HL-60 (cell line): ENCODE data around the gene E4F1.
A peak's percentile ranks its signal among the peaks of the same experiment; 100 is the strongest.
"Not testable (repeated sequence)": the region's sequence is repeated elsewhere in the genome, so short reads cannot be mapped to it uniquely, and the experiment has no call there.

Experiments
- DNase-seq, 2 experiments: peaks; one replicate each; pipeline ENCODE4 v3.0.0-alpha.2; 2010 to 2020; ENCODE audit warnings: low read depth in 1 of 2, low spot score in 1 of 2
- H3K27ac ChIP-seq: fragments of 250-450 bp; sonication (Bioruptor Pico); replicated peaks from 2 replicates; pipeline ENCODE4 v1.5.1; 2020; ENCODE audit warnings: mild to moderate bottlenecking, moderate library complexity
- H3K27me3 ChIP-seq: fragments of 250-450 bp; sonication (Bioruptor Pico); 2 replicates; pipeline ENCODE4 v1.5.1; 2021; ENCODE audit warnings: mild to moderate bottlenecking, moderate library complexity; ENCODE audit not compliant: insufficient read depth, poor library complexity, severe bottlenecking
- H3K4me3 ChIP-seq: replicated peaks from 2 replicates; pipeline ENCODE4 v1.5.1; 2011; ENCODE audit warnings: mild to moderate bottlenecking, control low read depth, low read length; ENCODE audit not compliant: insufficient read depth
- GABPA ChIP-seq: IDR thresholded peaks from 2 replicates; pipeline ENCODE4 v1.6.1; 2012; ENCODE audit warnings: low read depth
- POLR2AphosphoS5 ChIP-seq: IDR thresholded peaks from 2 replicates; pipeline ENCODE4 v1.6.1; 2012; ENCODE audit warnings: low read depth
- SPI1 ChIP-seq: IDR thresholded peaks from 2 replicates; pipeline ENCODE4 v1.6.1; 2012; ENCODE audit warnings: low read depth, mild to moderate bottlenecking, borderline replicate concordance
- TF ChIP-seq, protein P1 (sequence below): IDR thresholded peaks from 2 replicates; pipeline ENCODE4 v1.6.1; 2012; ENCODE audit warnings: low read depth; ENCODE audit not compliant: insufficient replicate concordance
- TF ChIP-seq, protein P2 (sequence below): IDR thresholded peaks from one replicate; pipeline ENCODE4 v1.5.1; 2011; ENCODE audit warnings: low read length, control low read depth, inconsistent platforms; ENCODE audit not compliant: insufficient read depth

The E4F1 gene

GRCh38 chr16:2260250-2260649 lies 36.9 kb downstream of the E4F1 start:
- no peaks in the 10 kb centered on the region for H3K27me3 ChIP-seq
- no peak for DNase-seq
- TF ChIP-seq, protein P1, sequence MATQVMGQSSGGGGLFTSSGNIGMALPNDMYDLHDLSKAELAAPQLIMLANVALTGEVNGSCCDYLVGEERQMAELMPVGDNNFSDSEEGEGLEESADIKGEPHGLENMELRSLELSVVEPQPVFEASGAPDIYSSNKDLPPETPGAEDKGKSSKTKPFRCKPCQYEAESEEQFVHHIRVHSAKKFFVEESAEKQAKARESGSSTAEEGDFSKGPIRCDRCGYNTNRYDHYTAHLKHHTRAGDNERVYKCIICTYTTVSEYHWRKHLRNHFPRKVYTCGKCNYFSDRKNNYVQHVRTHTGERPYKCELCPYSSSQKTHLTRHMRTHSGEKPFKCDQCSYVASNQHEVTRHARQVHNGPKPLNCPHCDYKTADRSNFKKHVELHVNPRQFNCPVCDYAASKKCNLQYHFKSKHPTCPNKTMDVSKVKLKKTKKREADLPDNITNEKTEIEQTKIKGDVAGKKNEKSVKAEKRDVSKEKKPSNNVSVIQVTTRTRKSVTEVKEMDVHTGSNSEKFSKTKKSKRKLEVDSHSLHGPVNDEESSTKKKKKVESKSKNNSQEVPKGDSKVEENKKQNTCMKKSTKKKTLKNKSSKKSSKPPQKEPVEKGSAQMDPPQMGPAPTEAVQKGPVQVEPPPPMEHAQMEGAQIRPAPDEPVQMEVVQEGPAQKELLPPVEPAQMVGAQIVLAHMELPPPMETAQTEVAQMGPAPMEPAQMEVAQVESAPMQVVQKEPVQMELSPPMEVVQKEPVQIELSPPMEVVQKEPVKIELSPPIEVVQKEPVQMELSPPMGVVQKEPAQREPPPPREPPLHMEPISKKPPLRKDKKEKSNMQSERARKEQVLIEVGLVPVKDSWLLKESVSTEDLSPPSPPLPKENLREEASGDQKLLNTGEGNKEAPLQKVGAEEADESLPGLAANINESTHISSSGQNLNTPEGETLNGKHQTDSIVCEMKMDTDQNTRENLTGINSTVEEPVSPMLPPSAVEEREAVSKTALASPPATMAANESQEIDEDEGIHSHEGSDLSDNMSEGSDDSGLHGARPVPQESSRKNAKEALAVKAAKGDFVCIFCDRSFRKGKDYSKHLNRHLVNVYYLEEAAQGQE = no peak
- TF ChIP-seq POLR2AphosphoS5 (no peak), GABPA (no peak), SPI1 (no peak)
- TF ChIP-seq, protein P2, sequence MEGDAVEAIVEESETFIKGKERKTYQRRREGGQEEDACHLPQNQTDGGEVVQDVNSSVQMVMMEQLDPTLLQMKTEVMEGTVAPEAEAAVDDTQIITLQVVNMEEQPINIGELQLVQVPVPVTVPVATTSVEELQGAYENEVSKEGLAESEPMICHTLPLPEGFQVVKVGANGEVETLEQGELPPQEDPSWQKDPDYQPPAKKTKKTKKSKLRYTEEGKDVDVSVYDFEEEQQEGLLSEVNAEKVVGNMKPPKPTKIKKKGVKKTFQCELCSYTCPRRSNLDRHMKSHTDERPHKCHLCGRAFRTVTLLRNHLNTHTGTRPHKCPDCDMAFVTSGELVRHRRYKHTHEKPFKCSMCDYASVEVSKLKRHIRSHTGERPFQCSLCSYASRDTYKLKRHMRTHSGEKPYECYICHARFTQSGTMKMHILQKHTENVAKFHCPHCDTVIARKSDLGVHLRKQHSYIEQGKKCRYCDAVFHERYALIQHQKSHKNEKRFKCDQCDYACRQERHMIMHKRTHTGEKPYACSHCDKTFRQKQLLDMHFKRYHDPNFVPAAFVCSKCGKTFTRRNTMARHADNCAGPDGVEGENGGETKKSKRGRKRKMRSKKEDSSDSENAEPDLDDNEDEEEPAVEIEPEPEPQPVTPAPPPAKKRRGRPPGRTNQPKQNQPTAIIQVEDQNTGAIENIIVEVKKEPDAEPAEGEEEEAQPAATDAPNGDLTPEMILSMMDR = no peak
- H3K4me3 ChIP-seq = no peak overlapping the region
- no peak overlapping the region for H3K27ac ChIP-seq

- H3K27me3 ChIP-seq, DNase-seq, H3K27ac ChIP-seq, H3K4me3 ChIP-seq: not testable (repeated sequence)
Measured at GRCh38 chr16:2263026-2263425, 39.6 kb downstream of the E4F1 start.

GRCh38 chr16:2266887-2267286 lies 43.5 kb downstream of the E4F1 start:
- peak overlapping the region; percentile 88 for H3K4me3 ChIP-seq
- peak overlapping the region; percentile 97 for H3K27ac ChIP-seq
- DNase-seq, H3K27me3 ChIP-seq: not testable (repeated sequence)

GRCh38 chr16:2267505-2267912 lies 44.1 kb downstream of the E4F1 start:
- Histone ChIP-seq H3K27ac (peak overlapping the region; percentile 97), H3K4me3 (peak overlapping the region; percentile 88)
- peak; percentile 67 for TF ChIP-seq GABPA
- peak in 1 of 2 experiments; percentile 16 for DNase-seq
- H3K27me3 ChIP-seq = not testable (repeated sequence)

GRCh38 chr16:2267913-2268666 lies 44.7 kb downstream of the E4F1 start, which contains the start of gene RNPS1:
RNPS1 (minus strand) TSS chr16:2268126; CDS start chr16:2264643, 3,483 bp downstream.
- H3K27me3 ChIP-seq = no peaks in the 10 kb centered on the region
- peak; percentile 94 for DNase-seq
- H3K27ac ChIP-seq = peak within 1 kb of the TSS; percentile 97
- H3K4me3 ChIP-seq = peak within 1 kb of the TSS; percentile 88
- TF ChIP-seq SPI1 (peak; percentile 36; the same call in 1 of the 2 replicates), GABPA (peak; percentile 39; the same call in 1 of the 2 replicates), POLR2AphosphoS5 (peak; percentile 100)
- TF ChIP-seq, protein P2 = no peak
- TF ChIP-seq, protein P1 = peak; percentile 78
